GM18502 (cell line): ENCODE data around the gene PLSCR3.

Source experiments
- ATAC-seq: cut with Tn5 transposase; IDR thresholded peaks from one replicate; pipeline ENCODE4 v1.9.1; 2021; ENCODE audit warnings: mild to moderate bottlenecking; ENCODE audit not compliant: unreplicated experiment, poor library complexity

Gene PLSCR3

GRCh38 chr17:7426896-7427489 is 32.7 kb upstream of the PLSCR3 start:
- ATAC-seq, result no peak

- ATAC-seq, result no peak
Observed at GRCh38 chr17:7426203-7426863, 32.0 kb upstream of the PLSCR3 start.

- no peak for ATAC-seq
Observed at GRCh38 chr17:7425756-7426155, 31.4 kb upstream of the PLSCR3 start.

GRCh38 chr17:7425316-7425715 is 31.0 kb upstream of the PLSCR3 start, which contains the start of gene SPEM2:
TSS of gene SPEM2 (plus strand) at chr17:7425616. CDS start at chr17:7425689, 73 bp downstream.
- no peak for ATAC-seq

GRCh38 chr17:7423679-7424078 is 29.4 kb upstream of the PLSCR3 start:
- no peak for ATAC-seq

GRCh38 chr17:7421186-7421585 is 26.9 kb upstream of the PLSCR3 start:
- no peak for ATAC-seq

GRCh38 chr17:7419819-7420610 is 25.7 kb upstream of the PLSCR3 start, which contains the start of gene SPEM1:
TSS of gene SPEM1 (plus strand) at chr17:7420324. CDS start at chr17:7420385, 61 bp downstream.
- no peak for ATAC-seq

- no peak for ATAC-seq
Observed at GRCh38 chr17:7418472-7419152, 24.3 kb upstream of the PLSCR3 start.

- no peak for ATAC-seq
Observed at GRCh38 chr17:7417056-7417655, 22.8 kb upstream of the PLSCR3 start.

GRCh38 chr17:7416323-7416722 is 22.0 kb upstream of the PLSCR3 start:
- ATAC-seq, result no peak

- no peak for ATAC-seq
Observed at GRCh38 chr17:7415784-7416183, 21.5 kb upstream of the PLSCR3 start.

GRCh38 chr17:7414837-7415236 is 20.5 kb upstream of the PLSCR3 start:
- ATAC-seq, result no peak

GRCh38 chr17:7413346-7413985 is 19.1 kb upstream of the PLSCR3 start:
- ATAC-seq, result no peak

- ATAC-seq, result no peak
Observed at GRCh38 chr17:7411427-7411750, 17.1 kb upstream of the PLSCR3 start.

- no peak for ATAC-seq
Observed at GRCh38 chr17:7410634-7411426, 16.5 kb upstream of the PLSCR3 start.

GRCh38 chr17:7409716-7410115 is 15.4 kb upstream of the PLSCR3 start:
- no peak for ATAC-seq

GRCh38 chr17:7408863-7409262 is 14.5 kb upstream of the PLSCR3 start:
- no peak for ATAC-seq

GRCh38 chr17:7408252-7408727 is 14.0 kb upstream of the PLSCR3 start:
- no peak for ATAC-seq
